ENCODE measurements around the gene HPS6.

HPS6 gene

DNA sequence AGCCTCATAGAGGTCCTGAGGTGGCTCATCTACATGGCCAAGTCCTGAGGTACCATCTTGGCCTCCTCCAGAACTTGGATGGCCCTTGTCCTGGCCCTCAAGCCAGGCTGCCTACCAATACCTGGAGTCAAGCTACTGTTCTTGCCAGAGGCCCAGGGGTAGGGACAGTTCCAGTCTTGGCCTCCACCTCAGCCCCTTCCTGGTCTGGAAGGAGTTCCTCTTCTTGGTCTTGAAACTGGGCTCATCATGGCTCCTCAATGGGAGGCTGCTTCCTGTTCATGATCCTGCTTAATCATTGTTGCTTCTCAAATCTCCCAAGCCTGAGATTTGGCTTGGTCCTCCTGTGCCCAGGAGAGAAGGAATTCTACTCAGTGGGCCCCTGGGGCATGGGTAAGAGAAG is 3.9 kb downstream of the HPS6 start:
- DNase-seq = no peak

DNA sequence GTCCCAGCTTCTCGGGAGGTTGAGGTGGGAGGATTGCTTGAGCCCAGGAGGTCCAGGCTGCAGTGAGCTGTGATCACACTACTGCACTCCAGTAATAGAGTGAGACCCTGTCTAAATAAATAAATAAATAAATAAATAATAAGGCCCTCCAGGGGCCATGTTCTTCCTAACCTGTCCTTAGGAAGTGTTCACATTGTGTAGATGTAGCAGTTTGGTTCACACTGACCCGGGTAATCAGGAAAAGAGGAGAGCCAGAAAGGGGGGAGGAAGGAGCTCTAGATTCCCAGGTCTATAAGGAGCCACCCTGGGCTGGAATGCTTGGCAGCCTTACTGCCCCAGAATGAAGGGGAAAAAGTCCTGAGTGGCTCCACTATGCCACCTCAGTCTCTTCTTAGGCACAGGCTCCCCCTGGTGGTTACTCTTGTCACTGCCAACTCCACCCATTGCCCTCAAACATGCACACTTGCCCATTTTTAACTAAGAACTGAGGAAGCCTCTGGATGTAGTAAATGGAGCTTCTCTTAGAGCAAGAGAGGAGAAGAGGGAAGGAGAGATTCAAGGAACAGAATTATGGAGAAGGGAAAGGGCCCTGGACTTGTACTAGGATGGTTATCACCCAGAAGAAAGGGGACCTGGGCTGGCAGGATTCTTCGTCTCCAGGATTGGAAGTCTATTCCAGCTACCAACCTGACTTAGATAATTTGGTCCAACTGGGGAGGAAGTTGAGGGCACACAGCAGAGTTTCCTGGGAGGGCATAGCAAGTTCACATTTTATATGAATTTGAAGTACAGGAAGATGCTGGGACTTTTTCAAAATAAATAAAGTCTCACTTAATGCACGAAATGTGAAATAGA is 7.8 kb downstream of the HPS6 start:
- DNase-seq = peak; percentile 86

DNA sequence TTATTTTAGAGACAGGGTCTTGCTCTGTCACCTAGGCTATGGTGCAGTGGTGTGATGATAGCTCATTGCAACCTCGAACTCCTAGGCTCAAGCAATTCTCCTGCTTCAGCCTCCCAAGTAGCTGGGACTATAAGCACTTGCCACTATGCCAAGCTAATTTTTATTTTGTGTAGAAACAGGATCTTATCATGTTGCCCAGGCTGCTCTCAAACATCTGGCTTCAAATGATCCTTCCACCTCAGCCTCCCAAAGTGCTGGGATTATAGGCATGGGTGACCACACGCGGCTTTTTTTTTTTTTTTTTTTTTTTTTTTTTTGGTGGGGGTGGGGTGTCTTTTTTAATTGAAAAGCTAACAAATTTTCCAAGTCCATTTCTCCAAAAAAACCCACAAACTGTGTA is 18.4 kb downstream of the HPS6 start:
- DNase-seq = no peak

DNA sequence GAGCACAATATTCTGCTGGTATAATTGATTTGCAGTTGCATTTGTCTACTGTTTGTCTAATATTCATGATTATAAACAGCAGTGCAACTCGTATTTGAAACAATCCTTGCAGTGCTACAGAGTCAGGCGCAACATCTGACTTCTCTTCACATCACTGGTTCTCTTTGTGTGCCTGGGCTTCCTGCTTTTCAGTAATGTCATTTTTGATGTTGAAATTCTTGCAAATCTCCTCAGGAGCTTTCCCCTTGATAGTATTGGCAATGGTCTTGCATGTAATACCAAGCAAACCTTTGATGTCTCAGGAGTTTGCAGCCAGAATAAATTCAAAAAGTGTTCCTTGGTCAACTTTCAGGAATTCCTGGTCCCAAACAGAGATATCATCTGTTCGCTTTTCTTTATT is 20.2 kb downstream of the HPS6 start:
- DNase-seq = no peak

DNA sequence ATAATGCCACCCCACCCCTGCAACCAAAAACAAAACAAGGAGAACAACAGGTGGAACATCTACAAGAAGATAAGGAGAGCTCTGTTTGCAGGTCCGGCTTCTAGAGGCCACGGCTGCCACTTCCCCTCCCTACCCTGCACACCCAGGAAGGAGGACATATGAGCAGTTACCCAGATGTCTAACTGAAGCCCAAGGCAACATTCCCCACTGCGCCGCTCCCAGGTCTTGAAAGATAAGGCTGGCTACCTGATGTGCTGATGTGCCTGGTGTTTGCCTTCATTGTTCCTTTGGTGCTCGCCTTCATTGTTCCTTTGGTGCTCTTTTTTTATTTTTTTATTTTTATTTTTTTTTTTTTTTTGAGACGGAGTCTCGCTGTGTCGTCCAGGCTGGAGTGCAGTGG is 21.0 kb downstream of the HPS6 start:
- DNase-seq = no peak

DNA sequence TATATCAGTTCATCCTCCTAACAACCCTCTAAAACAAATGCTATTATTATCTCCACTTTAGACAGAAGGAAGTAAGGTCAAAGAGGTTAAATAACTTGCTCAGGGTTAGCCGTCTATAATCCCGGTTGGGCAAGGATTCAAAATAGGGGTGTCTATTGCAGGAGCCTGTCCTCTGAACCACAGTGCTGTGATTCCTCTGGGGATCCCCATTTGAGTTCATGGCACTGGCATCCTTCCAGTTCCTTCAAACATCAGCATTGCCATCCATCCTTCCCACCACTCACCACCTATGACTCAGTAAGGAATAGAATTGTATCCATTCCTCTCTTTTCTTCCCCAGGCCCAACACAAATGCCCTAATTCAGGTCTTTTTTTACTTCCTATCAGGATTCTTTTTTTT is 25.6 kb downstream of the HPS6 start:
- no peak for DNase-seq

DNA sequence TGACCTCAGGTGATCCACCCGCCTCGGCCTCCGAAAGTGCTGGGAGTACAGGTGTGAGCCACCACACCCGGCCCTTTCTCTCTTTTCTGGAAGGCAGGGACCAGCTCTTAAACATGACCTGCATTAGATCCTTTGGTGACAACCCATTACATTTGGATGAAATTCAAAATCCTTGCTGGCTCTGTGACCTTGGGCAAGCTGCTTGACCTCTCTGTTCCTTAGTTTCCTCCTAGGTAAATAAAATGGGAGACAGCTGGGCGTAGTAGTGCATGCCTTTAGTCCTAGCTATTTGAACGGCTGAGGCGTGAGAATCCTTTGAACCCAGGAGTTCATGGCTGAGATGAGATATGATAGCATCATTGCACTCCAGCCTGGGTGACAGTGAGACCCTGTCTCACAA is 31.3 kb downstream of the HPS6 start:
- DNase-seq = no peak

DNA sequence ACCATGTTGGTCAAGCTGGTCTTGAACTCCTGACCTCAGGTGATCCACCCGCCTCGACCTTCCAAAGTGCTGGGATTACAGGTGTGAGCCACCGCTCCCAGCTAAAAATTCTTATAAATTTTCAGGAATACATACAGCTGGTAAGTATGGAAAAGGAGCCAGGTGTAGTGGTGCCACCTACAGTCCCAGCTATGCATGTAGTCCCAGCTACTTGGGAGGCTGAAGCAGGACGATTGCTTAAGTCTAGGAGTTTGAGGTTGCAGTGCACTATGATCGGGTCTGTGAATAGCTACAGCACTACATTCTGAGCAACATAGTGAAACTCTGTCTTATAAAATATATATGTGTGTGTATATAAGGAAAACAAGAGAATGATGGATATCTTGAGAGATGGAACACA is 36.0 kb downstream of the HPS6 start:
- no peak for DNase-seq

DNA sequence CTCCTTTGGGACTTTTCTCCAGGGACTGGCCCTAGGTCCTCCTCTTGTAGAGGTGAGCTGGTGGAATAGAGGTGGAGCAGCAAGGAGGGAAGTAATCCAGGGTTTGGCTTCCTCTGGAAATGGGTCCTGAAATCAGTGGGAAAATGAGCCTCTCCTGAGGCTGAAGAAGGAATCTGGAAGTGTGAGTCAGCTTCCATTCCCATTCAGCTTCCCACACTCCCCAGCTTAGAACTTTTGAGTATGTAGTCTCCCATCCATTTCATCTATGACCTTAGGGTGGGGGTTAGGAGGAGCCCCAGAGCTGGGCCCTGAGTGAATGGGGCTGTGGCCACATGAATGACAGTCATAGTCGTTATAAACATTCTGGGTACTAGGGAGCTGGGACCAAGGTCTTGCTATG is 37.3 kb downstream of the HPS6 start:
- DNase-seq = no peak

DNA sequence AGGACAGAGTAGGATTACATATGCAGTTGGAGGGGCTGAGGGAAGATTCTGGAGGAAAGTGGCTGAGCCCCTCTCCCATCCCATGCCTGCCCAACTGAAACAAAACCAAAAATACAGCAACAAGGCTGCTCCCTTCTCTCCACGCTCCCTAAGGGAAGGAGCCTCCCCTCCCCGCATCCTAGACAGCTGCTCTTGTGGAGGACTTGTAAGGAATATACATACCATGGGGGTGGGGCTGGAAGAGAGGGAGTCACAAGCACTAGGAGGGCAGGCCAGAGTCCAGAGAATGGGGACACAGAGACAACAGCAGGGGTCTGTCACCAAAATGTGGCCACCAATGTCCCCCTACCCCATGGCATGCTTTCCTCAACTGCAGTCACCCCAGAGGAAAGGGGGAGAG is 41.8 kb downstream of the HPS6 start:
- DNase-seq = no peak

DNA sequence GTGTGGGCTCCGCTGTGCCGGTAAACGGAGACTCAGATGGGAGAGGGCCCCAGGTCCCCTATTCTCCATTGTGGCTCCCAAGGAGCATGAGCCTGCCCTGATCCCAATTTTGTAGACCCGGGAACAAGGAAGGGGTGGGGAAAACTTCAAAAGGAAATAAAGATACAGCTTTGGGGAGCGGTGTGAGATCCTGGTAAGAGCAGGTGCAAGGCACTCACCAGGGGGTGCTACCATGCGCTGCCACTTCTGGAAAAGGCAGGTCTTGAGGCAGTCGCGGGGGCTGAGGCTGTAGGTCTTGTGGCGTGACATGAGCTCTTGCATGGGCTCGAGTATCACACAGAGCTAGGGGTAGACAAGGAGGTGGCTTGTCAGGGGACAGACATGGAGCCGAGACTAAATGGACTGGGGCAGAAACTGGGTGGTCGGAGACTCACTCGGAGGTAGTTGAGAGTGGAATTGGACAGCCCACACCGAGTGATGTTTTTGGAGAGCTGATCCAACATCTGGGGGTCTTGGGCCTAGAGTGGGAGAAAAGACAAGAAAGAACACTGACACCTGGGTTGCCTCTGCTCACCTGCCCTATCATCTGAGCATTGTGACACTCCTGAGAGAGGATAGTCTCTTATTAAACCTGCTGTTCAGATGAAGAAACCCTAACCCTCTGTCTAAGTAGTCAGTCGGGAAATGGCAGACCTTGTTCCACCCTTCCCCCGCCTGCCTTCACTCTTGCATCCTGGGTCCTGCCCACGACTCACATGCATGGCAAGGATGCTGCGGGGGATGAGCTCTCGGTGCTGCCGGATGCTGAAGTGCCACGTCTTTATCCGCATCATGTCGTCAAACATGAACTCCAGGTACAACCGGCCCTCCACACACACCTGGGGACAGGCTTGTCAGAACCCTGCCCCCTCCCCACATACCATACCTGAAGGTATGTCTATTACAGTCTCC is 44.3 kb downstream of the HPS6 start:
- DNase-seq = no peak

DNA sequence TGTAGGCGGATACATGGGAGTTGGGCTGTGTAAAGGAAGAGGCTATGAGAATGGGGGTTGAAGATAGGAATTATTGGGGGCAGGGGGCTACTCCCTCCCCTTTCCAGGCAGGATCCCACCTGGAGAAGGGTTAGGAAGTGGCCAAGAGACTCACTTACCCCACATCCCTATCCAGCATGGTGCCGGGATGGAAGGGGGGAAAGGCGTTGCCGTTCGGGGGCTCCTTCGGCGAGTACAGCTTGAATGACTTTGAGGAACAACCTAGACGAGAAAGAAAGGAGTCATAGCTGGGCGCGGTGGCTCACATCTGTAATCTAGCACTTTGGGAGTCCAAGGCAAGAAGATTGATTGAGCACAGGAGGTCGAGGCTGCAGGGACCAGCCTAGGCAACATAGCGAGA is 46.1 kb downstream of the HPS6 start:
- DNase-seq = no peak

DNA sequence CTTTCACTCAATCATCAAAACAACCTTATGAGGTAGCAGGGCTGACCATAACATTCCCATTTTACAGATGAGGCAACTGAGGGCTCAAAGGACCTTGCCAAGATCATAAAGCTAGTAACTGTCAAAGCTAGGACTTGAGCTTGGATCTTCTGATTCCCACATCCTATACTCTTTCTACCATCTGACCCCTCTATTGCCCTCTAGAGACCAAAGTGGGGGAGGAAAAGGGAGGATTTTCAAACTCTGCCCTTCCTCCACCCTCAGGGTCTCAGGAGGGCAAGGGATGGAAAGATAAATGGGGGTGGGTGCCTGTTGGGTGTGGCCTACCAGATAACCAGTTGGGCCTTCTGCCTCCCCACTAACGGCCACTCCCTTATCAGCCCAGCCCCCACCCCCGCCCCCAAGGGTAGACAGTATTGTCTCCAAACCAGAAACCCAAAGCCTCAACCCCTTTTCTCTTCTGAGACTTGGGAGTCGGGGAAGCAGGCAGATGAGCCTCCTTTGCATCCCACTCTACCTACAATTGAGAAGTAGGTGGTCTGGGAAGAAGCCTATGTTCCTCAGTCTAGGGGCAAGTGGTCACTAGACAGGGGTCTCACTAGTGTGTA is 47.2 kb downstream of the HPS6 start:
- no peak for DNase-seq

DNA sequence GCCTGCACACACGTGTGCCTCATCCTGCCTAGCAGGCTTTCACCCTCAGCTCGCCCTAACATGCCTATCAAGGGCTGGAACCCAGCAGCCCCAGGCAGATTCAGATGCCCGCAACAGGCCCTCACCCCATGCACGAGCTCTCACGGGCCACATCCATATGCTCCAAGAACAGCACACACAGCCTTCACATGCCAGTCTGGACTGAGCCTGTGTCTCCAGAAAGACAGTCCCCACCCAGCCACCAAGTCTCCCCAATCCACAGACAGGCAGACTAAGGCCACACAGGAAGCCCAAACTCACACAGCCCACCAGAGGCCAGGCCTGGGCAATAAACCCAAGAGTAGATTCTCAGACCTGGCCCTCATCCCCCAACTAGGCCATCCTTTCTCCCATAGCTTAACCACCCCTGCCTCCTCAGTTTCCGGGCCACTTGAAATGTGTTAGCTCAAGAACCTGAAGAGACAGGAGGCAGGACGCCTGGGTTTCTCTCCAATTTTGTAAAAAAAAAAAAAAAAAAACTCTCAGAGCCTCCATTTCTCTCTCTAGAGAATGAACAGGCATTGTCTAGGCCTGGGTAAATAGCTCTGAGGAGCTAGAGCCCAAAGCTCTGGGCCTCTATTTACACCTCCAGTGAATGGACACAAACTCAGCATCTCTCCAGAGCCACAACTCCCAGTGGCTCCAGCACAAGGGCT is 48.3 kb downstream of the HPS6 start:
- peak; percentile 27 for DNase-seq

DNA sequence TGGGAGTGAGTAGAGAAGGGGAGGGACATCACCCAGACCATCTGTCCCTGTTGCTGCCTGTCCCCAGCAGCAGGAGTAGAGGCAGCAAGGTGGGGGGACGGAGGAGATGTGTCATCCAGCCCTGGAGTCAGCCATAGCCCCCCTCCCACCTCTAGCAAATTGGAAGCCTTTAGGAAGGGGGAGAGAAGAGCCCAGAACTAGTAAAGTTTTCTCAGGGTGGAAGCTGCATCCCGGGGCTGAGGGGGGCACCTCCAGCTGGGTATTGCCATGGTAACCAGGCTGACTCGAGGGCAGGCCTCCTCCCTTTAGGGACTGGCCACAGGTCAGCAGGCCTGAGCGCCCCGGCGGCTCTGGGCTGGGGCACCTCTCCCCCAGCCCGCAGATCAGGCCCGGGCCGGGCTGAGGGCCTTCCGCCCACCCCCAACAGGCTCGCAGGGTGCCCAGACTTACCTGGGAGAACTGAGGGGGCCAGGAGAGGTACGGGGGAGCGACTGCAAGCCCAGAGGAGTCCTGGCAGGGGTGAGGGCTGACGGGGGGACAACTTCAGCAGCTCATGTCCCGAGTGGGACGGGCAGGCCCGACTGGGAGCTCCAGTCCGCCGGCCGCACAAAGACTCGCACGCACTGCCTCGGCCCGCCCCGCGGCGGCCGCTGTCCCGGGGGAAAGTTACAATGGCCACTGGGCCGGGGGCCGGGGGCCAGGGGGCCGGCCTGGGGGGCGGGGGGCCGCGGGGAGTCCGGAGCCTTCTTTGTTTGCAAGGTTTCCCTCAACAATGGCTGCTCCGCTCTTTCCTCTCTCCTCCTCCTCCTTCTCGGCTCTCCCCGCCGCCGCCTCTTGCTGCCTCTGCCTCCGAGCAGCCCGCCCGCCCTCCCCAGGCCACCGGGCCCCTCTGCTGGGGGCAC is 49.1 kb downstream of the HPS6 start:
- DNase-seq = peak; percentile 14

DNA sequence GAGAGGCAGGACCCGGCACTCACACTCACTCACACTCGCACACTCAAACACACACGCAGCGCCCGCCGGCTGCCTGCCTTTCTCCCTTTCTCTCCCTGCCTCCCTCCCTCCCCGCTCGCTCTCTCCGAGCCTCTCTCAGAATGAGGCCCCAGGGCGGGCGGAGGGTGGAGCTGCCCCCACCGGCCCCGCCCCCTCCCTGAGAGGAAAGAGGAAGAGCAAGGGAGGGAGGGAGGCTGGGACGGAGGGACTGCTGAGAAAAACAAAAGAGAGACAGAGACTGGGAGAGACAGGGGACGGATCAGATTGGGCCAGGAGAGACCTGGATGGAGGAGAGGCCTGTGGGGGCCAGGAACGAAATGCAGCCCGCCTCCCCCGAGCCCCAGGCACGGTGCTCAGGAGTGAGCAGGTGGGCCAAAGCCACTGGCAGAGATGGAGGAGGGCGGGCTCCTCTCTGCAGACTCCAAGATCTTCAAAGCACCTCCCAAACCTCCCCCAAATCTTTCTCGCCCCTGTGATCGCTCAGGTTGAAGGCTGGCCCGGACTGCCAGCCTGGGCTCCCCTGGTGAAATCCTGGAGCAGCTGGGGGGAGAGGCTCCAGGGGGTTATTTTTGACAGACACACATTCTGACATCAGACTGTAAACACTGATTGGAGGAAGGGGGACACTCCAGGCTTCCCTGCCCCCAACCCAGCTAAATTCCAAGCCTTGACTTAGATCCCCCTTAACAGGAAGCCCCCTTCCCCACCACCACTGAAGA is 49.9 kb downstream of the HPS6 start:
- DNase-seq = peak; percentile 91

DNA sequence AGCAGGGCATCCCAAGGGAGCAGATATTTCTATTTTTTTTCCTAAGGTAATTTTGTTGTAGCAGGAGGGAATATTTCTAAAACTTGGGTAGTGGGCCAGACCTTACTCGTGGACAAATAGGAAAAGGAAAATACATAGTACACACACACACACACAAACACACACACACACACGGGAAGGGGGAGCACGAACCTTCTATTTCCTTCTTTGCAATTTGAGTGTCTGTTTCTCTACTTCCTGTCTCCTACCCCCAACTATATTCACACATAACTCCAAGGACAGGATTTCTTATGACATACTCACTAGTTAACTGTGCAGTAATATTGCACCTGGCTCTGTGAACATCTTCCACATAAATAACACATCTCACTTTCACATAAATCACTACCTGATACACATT is 50.6 kb downstream of the HPS6 start:
- DNase-seq = peak; percentile 42

DNA sequence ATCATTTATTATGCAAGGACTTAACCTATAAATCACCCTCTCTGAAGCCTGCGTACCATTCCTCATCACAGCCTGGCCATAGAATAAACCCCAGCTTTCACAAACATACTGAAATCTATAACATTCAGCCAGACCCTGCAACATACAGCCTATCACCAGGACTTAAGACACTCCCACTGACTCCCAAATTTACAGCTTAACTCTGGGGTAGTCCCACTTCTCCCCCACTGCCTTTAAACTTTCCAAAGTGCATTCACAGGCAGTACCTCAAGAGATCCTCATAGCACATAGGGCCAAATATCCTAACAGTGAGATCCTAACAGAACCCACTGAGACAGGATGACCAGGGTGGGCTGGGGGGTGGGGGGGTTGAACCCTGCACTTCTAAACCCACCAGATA is 51.5 kb downstream of the HPS6 start:
- DNase-seq = no peak

Measured in CD4-positive, alpha-beta T cell treated with Interleukin-17A for 4 hours (primary cell).